Naive B cell (primary cell): ENCODE measurements around the gene IMMP2L. TPM values are rescaled to one million over a fixed set of nuclear protein-coding genes. Genes with fewer than 3 reads are reported as not detected.

Source experiments
- ATAC-seq, 2 donors: fragments of 150-1000 bp; cut with Tn5 transposase; 2 replicates each; pipeline ENCODE4 v1.10.0; 2021; ENCODE audit warnings: low read depth in 2 of 2, mild to moderate bottlenecking in 2 of 2, moderate library complexity in 2 of 2
- DNase-seq: peaks from one replicate; pipeline ENCODE4 v3.0.0; 2022
- H3K27ac Mint-ChIP-seq, 6 donors: one replicate each; pipeline ENCODE4 v1.8.0; 2020 to 2022; ENCODE audit warnings: mild to moderate bottlenecking in 6 of 6, mixed read lengths in 6 of 6, moderate library complexity in 5 of 6, inconsistent platforms in 2 of 6
- H3K27me3 Mint-ChIP-seq, 3 donors: one replicate each; pipeline ENCODE4 v1.8.0; 2021 to 2022; ENCODE audit warnings: mixed read lengths in 3 of 3, mild to moderate bottlenecking in 1 of 3
- H3K36me3 Mint-ChIP-seq, 2 donors: one replicate each; pipeline ENCODE4 v1.8.0; 2020 to 2022; ENCODE audit warnings: mixed read lengths in 2 of 2, inconsistent platforms in 1 of 2, mild to moderate bottlenecking in 1 of 2
- H3K4me1 Mint-ChIP-seq, 3 donors: one replicate each; pipeline ENCODE4 v1.8.0; 2020 to 2022; ENCODE audit warnings: mixed read lengths in 3 of 3, inconsistent platforms in 1 of 3, mild to moderate bottlenecking in 1 of 3, moderate library complexity in 1 of 3
- H3K4me3 Mint-ChIP-seq, 8 donors: one replicate each; pipeline ENCODE4 v1.8.0; 2020 to 2022; ENCODE audit warnings: mild to moderate bottlenecking in 8 of 8, mixed read lengths in 8 of 8, moderate library complexity in 8 of 8, inconsistent platforms in 2 of 8
- H3K9me3 Mint-ChIP-seq, 7 donors: one replicate each; pipeline ENCODE4 v1.8.0; 2020 to 2022; ENCODE audit warnings: mixed read lengths in 7 of 7, mild to moderate bottlenecking in 5 of 7, inconsistent platforms in 2 of 7, moderate library complexity in 1 of 7
- polyA plus RNA-seq, 6 donors: library from polyadenylated mRNA; unstranded; fragments of 300-500 nt; fragmentation: Illumina TruSeq; gene quantifications; one replicate each; pipeline ENCODE4 v1.2.3, GENCODE V29; 2021; ENCODE audit warnings: low read depth in 6 of 6

IMMP2L gene
- polyA plus RNA-seq, 6 donors from 2014 or later = 14.9 to 34.0 (median 25.9) TPM

DNA sequence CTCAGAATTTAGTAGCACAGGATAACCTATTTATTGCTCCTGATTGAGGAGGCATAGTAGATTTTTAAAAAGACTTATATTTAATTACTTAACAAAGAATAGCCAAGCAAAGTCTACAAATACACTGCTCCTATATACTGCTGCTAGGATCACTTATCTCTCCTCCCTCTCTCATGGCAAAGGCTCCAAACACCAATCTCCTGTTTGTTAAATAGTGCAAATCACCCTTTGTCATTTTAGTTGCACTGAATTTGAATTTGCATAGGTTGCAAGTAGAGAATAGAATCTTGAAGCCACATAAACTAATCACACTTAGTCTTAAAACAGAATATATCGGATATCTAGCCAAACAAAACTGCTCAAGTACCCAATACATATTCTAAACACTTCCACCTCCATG, 690.4 kb downstream of the IMMP2L start:
- no peak overlapping the region for H3K4me3 Mint-ChIP-seq
- DNase-seq (no peak), ATAC-seq (no peak)
- H3K27ac Mint-ChIP-seq = no peak overlapping the region
- H3K27me3 Mint-ChIP-seq = no peaks in the 10 kb centered on the region
- H3K4me1 Mint-ChIP-seq = no peaks in the 10 kb centered on the region
- peaks cover 0 to 7% of the 10 kb centered on the region in 2 donors for H3K36me3 Mint-ChIP-seq
- peaks cover 0 to 9% (median 6%) of the 10 kb centered on the region in 7 donors for H3K9me3 Mint-ChIP-seq

DNA sequence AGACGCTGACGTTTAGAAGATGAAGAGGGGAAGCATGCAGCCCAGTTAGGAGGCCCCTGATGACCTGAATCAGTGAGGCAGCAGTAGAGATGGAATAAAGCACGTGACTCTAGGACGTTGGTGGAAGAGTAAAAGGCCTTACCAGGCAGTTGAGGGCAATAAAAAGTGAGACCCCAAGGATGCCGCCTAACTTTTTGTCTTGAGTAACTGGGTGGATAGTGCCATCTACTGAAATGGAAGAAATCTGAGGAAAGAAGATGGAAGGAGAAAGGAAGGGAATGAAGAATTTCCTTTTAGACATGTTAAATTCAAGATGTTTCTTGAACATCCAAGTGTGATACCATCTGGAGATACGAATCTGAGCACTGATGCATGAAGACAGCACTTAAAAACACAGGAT, 691.4 kb downstream of the IMMP2L start:
- DNase-seq (no peak), ATAC-seq (no peak)
- Mint-ChIP-seq H3K36me3 (peaks cover 0 to 7% of the 10 kb centered on the region in 2 donors), H3K9me3 (peaks cover 0 to 13% (median 6%) of the 10 kb centered on the region in 7 donors), H3K4me3 (no peak overlapping the region), H3K4me1 (no peaks in the 10 kb centered on the region), H3K27me3 (no peaks in the 10 kb centered on the region), H3K27ac (no peak overlapping the region)

DNA sequence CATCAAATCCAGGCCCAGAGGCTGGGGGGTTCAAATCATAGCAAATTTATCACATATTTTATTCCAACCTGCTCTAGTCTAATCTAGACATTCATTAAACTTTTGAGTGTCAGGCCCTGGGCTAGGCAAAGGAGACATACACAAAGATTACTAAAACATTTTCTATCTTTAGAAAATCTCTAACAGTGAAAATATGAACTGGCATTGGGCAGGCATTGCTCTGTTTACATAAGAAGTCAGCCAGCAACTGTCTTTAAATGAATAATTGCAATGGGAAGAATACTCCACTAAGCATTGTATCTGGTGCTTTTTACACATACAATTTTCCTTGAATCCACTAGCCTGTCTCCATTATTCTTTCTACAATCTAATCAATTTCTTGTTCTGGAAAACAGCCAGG, 693.8 kb downstream of the IMMP2L start:
- Mint-ChIP-seq H3K9me3 (peaks cover 0 to 13% (median 6%) of the 10 kb centered on the region in 7 donors), H3K27me3 (no peaks in the 10 kb centered on the region), H3K4me1 (no peaks in the 10 kb centered on the region), H3K36me3 (peaks cover 0 to 7% of the 10 kb centered on the region in 2 donors), H3K27ac (no peak overlapping the region), H3K4me3 (no peak overlapping the region)
- no peak for ATAC-seq
- no peak for DNase-seq

DNA sequence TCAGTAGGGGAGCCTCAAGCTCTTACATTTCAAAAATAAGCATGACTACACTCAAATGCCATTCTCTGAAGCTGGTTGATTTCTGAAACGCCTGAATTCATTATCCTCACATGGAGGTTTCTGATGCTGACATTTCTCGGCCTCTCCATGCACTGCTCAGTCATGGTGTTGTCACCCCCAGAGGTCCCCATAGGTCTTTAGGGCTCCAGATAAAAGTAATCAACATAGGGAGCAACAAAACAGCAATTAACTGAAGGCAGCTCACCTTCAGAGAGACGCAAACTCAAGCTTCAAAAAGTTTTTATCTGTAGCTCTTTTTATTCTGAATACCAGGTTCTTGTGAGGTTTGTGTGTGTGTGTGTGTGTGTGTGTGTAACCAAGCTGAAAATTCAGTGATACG, 694.5 kb downstream of the IMMP2L start:
- Mint-ChIP-seq H3K27ac (no peak overlapping the region), H3K36me3 (peaks cover 0 to 7% of the 10 kb centered on the region in 2 donors), H3K27me3 (no peaks in the 10 kb centered on the region), H3K9me3 (peaks cover 0 to 13% (median 6%) of the 10 kb centered on the region in 7 donors), H3K4me3 (no peak overlapping the region), H3K4me1 (no peaks in the 10 kb centered on the region)
- no peak for DNase-seq
- ATAC-seq = no peak

DNA sequence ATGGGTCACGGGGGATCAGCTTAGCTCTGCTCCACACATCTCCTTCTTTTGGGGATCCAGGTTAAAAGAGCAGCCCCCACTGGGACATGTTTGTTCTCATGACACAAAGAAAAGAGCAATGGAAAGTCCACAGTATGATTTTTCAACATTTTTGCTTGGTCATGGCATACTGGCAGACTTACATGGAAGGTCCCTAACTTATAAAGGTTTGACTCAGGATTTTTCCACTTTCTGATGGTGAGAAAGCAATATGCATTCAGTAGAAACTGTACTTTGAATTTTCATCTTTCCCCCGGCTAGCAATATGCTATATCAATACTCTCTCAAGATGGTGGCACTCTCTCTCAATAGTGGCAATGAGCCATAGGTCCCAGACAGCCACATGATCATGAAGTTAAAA, 699.0 kb downstream of the IMMP2L start:
- H3K36me3 Mint-ChIP-seq = peaks cover 4 to 7% of the 10 kb centered on the region in 2 donors
- H3K27ac Mint-ChIP-seq = no peak overlapping the region
- H3K4me3 Mint-ChIP-seq = no peak overlapping the region
- H3K27me3 Mint-ChIP-seq = no peaks in the 10 kb centered on the region
- ATAC-seq (no peak), DNase-seq (no peak)
- peaks cover 0 to 13% (median 6%) of the 10 kb centered on the region in 7 donors for H3K9me3 Mint-ChIP-seq
- H3K4me1 Mint-ChIP-seq = no peaks in the 10 kb centered on the region

DNA sequence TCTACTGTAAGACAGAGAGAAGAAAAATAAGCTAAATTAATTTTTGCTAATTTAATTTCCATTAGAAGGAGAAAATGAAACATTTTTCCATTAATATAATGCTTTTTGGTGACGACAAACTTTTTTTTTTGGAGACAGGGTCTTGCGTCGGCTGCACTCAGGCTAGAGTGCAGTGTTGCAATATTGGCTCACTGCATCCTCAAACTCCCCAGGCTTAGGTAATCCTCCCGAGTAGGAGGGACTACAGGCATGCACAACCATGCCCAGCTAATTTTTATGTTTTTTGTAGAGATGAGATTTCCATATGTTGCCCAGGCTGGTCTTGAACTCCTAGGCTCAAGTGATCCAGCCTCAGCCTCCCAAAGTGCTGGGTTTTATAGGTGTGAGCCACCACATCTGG, 701.1 kb downstream of the IMMP2L start:
- Mint-ChIP-seq H3K36me3 (peaks cover 0 to 4% of the 10 kb centered on the region in 2 donors), H3K27me3 (no peaks in the 10 kb centered on the region), H3K9me3 (peaks cover 0 to 5% (median 0%) of the 10 kb centered on the region in 7 donors), H3K27ac (no peak overlapping the region), H3K4me3 (no peak overlapping the region), H3K4me1 (no peaks in the 10 kb centered on the region)
- ATAC-seq = no peak
- no peak for DNase-seq

DNA sequence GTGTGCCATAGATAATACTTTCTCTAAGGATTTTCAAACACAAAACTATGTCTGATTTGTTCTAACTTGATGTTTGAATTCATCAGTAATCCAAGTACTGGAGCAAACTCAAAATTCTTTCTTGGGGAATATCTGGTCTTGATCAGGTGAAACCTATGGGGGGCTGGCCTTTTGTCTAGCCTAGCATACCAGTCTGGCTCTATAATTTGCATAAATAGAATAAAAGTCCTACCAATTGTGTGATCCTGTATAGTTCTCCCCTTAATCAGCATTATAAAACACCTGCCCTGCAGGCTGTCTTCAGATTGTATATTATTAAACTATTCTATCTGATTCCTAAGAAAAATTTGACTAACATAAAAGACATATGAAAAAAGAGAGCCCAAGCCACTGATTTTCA, 705.2 kb downstream of the IMMP2L start:
- Mint-ChIP-seq H3K4me3 (no peak overlapping the region), H3K27me3 (no peaks in the 10 kb centered on the region), H3K36me3 (peaks cover 0 to 4% of the 10 kb centered on the region in 2 donors), H3K27ac (no peak overlapping the region), H3K9me3 (peaks cover 0 to 2% (median 0%) of the 10 kb centered on the region in 7 donors), H3K4me1 (no peaks in the 10 kb centered on the region)
- no peak for ATAC-seq
- no peak for DNase-seq

DNA sequence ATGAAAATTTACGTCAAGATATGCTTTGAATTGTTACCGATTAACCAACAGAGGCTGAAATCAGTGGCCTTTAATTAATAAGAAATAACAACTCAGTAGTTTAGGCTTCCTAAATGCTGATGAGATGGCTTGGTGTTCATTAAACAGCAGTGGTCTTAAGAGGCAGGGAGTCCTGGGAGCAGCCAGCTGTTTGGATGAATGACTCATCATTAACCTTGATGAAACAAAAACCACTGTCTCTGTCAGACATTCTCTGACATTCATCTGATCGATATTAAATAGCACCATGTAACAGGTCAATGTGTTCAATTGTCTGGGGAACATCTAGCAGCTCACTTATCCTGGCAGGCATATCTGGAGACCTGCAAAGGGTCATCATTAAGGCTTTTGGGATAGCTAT, 705.6 kb downstream of the IMMP2L start:
- Mint-ChIP-seq H3K4me1 (no peaks in the 10 kb centered on the region), H3K4me3 (no peak overlapping the region), H3K9me3 (peaks cover 0 to 2% (median 0%) of the 10 kb centered on the region in 7 donors), H3K36me3 (peaks cover 0 to 4% of the 10 kb centered on the region in 2 donors), H3K27ac (no peak overlapping the region), H3K27me3 (no peaks in the 10 kb centered on the region)
- ATAC-seq = no peak
- no peak for DNase-seq

DNA sequence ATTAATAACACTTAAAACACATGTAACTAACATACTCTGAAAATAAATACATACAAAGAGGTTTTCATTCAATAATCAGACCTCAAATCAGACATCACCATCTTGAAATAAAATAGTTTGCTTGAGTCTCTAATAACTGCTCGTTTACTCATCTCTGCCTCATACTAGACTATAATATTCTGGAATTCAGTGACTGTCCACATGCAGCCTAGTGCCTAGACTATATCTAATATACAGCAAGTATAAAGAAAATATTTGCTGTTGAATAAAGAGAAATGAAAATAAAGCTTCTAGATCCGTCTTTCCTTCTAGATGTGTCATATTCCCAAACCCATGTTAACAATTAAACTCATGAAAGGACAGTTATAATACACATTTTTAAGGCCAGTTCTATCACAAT, 707.6 kb downstream of the IMMP2L start:
- no peak for DNase-seq
- Mint-ChIP-seq H3K9me3 (no peaks in the 10 kb centered on the region), H3K27me3 (no peaks in the 10 kb centered on the region), H3K36me3 (peaks cover 0 to 4% of the 10 kb centered on the region in 2 donors), H3K4me1 (no peaks in the 10 kb centered on the region), H3K27ac (no peak overlapping the region), H3K4me3 (no peak overlapping the region)
- no peak for ATAC-seq

DNA sequence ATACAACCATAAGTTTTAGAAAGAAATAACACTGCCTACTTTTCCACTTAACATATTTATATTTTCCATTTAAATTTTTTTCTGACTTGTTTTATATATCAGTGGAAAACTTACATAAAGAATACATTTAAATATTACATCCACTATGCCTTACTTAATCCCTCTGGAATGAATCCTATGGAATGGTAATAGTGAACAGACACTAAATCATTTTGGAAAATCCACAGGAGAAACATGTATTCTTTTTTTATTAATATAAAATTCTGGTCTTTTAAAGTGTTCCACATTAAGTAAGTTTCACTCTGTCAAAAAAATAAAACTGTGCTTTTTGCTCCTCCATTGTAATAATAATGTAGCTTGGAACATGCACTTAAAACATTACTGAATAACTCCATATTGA, 708.1 kb downstream of the IMMP2L start:
- Mint-ChIP-seq H3K27me3 (no peaks in the 10 kb centered on the region), H3K4me1 (no peaks in the 10 kb centered on the region), H3K4me3 (no peak overlapping the region), H3K27ac (no peak overlapping the region), H3K9me3 (no peaks in the 10 kb centered on the region), H3K36me3 (peaks cover 0 to 4% of the 10 kb centered on the region in 2 donors)
- no peak for DNase-seq
- ATAC-seq = no peak

DNA sequence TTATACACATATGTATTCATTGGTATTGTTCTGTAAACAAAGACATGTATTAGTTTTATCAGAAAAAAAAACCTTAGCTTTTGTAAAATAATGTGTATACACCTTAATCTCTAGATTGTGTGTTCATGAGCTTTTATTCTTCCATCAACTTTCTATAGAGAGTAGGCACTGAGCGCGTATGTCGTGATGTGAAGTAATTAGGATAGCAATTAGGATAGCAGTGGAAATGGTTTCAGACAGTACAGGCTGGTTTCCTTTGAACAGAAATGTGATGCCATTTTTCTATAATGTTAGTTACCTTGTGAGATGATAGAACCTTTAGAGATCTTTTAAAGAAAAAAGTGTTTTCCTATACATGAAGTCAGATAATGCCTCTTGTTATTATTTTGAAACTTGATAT, 709.0 kb downstream of the IMMP2L start:
- peaks cover 7 to 8% of the 10 kb centered on the region in 2 donors for H3K36me3 Mint-ChIP-seq
- no peak for ATAC-seq
- H3K9me3 Mint-ChIP-seq = peaks cover 0 to 4% (median 0%) of the 10 kb centered on the region in 7 donors
- no peak for DNase-seq
- H3K4me1 Mint-ChIP-seq = no peaks in the 10 kb centered on the region
- H3K4me3 Mint-ChIP-seq = no peak overlapping the region
- H3K27ac Mint-ChIP-seq = no peak overlapping the region
- H3K27me3 Mint-ChIP-seq = no peaks in the 10 kb centered on the region

DNA sequence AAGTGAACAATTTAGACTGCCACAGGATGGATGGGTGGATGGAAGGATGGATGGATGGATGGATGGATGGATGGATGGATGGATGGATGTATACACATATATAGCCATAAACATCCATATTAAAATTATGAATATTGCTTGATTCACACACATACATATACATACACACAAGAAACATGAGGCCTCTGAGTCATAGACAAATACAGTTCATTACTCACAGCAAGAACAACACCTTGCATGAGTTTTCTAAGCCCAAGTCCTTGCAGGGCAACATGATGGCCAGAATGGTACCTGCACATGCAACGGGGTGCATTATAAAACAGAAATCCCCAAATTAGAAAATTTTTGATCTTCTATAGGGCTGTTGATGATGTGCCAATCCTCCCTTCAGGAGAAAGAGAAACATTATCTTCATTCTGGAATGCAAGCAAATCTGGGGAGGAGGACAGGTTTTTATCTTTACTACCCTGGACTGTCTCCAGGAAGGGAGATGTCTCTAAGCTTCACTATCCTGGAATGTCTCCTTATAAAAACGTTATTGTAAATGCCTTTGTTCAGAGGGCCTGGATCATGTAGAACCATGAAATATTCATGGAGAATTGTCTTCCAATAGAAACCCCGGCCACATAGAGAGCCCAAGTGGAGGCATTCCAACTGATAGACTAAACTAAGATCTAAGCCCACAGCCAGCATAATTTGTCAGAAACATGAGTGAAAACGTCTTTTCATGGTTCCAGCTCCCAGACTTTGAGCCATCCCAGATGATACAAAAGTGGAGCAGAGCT, 709.9 kb downstream of the IMMP2L start:
- no peaks in the 10 kb centered on the region for H3K4me1 Mint-ChIP-seq
- DNase-seq (no peak), ATAC-seq (no peak)
- peaks cover 0 to 4% (median 0%) of the 10 kb centered on the region in 7 donors for H3K9me3 Mint-ChIP-seq
- no peak overlapping the region for H3K4me3 Mint-ChIP-seq
- peaks cover 7 to 8% of the 10 kb centered on the region in 2 donors for H3K36me3 Mint-ChIP-seq
- no peaks in the 10 kb centered on the region for H3K27me3 Mint-ChIP-seq
- H3K27ac Mint-ChIP-seq = peak overlapping the region in 1 of 6 donors; percentile 4

DNA sequence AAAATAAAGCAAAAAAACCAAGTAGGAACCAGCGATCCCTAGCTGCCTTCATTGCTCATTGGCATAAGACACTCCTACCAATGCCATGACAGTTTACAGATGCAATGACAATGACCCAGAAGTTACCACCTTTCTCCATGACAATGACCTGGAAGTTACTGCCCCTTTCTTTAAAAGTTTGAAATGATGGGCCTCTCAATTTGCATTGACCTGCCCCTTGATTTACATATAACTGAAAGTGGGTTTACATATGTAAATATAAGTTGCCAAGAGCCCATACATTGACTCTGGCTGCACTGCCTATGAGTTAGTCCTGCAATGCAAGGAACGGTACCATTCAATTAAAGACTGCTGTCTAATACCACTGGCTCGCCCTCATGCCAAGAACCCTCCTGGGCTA, 712.1 kb downstream of the IMMP2L start:
- H3K27ac Mint-ChIP-seq = no peak overlapping the region
- no peaks in the 10 kb centered on the region for H3K27me3 Mint-ChIP-seq
- no peak overlapping the region for H3K4me3 Mint-ChIP-seq
- DNase-seq (no peak), ATAC-seq (no peak)
- peaks cover 0 to 4% (median 0%) of the 10 kb centered on the region in 7 donors for H3K9me3 Mint-ChIP-seq
- H3K4me1 Mint-ChIP-seq = no peaks in the 10 kb centered on the region
- peaks cover 7 to 8% of the 10 kb centered on the region in 2 donors for H3K36me3 Mint-ChIP-seq

DNA sequence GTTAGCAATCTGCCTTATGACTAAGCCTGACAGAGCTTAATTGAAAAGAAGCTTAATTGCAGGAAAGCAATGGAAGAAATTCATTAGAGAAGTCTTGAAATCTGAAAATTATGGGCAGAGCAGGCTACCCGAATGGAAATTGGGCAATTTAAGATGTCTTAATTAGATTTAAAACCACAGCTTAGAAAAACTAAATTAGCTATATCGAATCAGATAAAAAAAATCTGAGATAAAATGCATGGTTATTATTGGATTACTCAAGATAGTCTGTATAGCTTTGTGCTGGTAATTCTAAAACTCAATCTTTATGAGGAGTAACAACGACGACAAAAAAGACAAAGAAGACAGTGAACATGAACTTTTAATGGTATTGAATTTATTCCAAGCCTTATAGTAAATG, 719.5 kb downstream of the IMMP2L start:
- ATAC-seq (no peak), DNase-seq (no peak)
- Mint-ChIP-seq H3K27me3 (no peaks in the 10 kb centered on the region), H3K36me3 (no peaks in the 10 kb centered on the region), H3K9me3 (no peaks in the 10 kb centered on the region), H3K27ac (no peak overlapping the region), H3K4me3 (no peak overlapping the region), H3K4me1 (no peaks in the 10 kb centered on the region)
